ENCODE measurements around the gene COG5.

GRCh38 chr7:107373354-107373753, 190.4 kb downstream of the COG5 start:
- TF ChIP-seq, protein P1, sequence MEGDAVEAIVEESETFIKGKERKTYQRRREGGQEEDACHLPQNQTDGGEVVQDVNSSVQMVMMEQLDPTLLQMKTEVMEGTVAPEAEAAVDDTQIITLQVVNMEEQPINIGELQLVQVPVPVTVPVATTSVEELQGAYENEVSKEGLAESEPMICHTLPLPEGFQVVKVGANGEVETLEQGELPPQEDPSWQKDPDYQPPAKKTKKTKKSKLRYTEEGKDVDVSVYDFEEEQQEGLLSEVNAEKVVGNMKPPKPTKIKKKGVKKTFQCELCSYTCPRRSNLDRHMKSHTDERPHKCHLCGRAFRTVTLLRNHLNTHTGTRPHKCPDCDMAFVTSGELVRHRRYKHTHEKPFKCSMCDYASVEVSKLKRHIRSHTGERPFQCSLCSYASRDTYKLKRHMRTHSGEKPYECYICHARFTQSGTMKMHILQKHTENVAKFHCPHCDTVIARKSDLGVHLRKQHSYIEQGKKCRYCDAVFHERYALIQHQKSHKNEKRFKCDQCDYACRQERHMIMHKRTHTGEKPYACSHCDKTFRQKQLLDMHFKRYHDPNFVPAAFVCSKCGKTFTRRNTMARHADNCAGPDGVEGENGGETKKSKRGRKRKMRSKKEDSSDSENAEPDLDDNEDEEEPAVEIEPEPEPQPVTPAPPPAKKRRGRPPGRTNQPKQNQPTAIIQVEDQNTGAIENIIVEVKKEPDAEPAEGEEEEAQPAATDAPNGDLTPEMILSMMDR (IDR thresholded peaks at IDR 0.05; ENCODE audit: insufficient read depth, low read length) = no peak
- TF ChIP-seq POLR2AphosphoS5 (IDR thresholded peaks at IDR 0.05; ENCODE audit: low read depth) = no peak
